ENCODE results near the gene CRYL1.

- TF ChIP-seq POLR2AphosphoS5 (IDR thresholded peaks at IDR 0.05; ENCODE audit: low read depth, low read length) (no peak), CTCF (IDR thresholded peaks at IDR 0.05) (no peak), REST (IDR thresholded peaks at IDR 0.05; ENCODE audit: insufficient read depth in 1 of 2, low read depth in 2 of 2, low read length in 1 of 2) (no peak)
Observed at GRCh38 chr13:20544201-20544923, 18.7 kb upstream of the CRYL1 start.

Data from Panc1 (cell line).